Heart left ventricle (tissue), 16 donors: ENCODE results near the gene CENPP. TPM values are rescaled to one million over a fixed set of nuclear protein-coding genes. Genes with fewer than 3 reads are reported as not detected.

ENCODE experiments used
- ATAC-seq, 4 donors: fragments of 200-7000 bp; cut with Tn5 transposase; one replicate each; pipeline ENCODE4 v1.9.1; 2020 to 2022; ENCODE audit warnings: moderate library complexity in 4 of 4, mild to moderate bottlenecking in 3 of 4, moderate number of reproducible peaks in 1 of 4
- DNase-seq, 5 donors: peaks; one replicate each; pipeline ENCODE4 v3.0.0-alpha.2; 2020
- H3K27ac ChIP-seq, 12 donors: fragments of 200-600 bp; sonication (generic) in 4 of 12; one replicate each; pipeline versions ENCODE4 v1.5.0 to v1.8.0; 2016 to 2022; ENCODE audit warnings: mild to moderate bottlenecking in 2 of 12
- H3K27me3 ChIP-seq, 9 donors: fragments of 200-600 bp; sonication (generic) in 2 of 9; one replicate each; pipeline versions ENCODE4 v1.5.1 to v1.8.0; 2016 to 2022; ENCODE audit warnings: mild to moderate bottlenecking in 3 of 9
- H3K36me3 ChIP-seq, 9 donors: fragments of 200-600 bp; sonication (generic) in 2 of 9; one replicate each; pipeline versions ENCODE4 v1.5.0 to v1.8.0; 2018 to 2022; ENCODE audit warnings: mild to moderate bottlenecking in 2 of 9
- H3K4me1 ChIP-seq, 12 donors: fragments of 200-600 bp; sonication (generic) in 4 of 12; one replicate each; pipeline versions ENCODE4 v1.5.0 to v1.8.0; 2016 to 2022; ENCODE audit warnings: mild to moderate bottlenecking in 3 of 12
- H3K4me3 ChIP-seq, 12 donors: fragments of 200-600 bp; sonication (generic) in 4 of 12; one replicate each; pipeline versions ENCODE4 v1.5.0 to v1.8.0; 2017 to 2022; ENCODE audit warnings: mild to moderate bottlenecking in 9 of 12, moderate library complexity in 4 of 12
- H3K9me3 ChIP-seq, 12 donors: fragments of 200-600 bp; sonication (generic) in 4 of 12; one replicate each; pipeline versions ENCODE4 v1.5.0 to v1.8.0; 2016 to 2022; ENCODE audit warnings: mild to moderate bottlenecking in 1 of 12
- CTCF ChIP-seq, 12 donors: fragments of 200-600 bp; sonication (generic) in 4 of 12; IDR thresholded peaks; one replicate each; pipeline versions ENCODE4 v1.5.0 to v1.8.0; 2018 to 2022; ENCODE audit warnings: antibody characterized with exemption in 12 of 12, mild to moderate bottlenecking in 5 of 12
- POLR2A ChIP-seq, 2 donors: fragments of 450-650 bp; IDR thresholded peaks; one replicate each; pipeline ENCODE4 v1.6.1; 2017; ENCODE audit warnings: antibody characterized with exemption in 2 of 2, mild to moderate bottlenecking in 2 of 2, moderate library complexity in 2 of 2
- WGBS, 4 donors: extraction: QIAGEN DNeasy Blood & Tissue Kit in 2 of 4; methylation state at CpG; one replicate each; pipeline versions ENCODE4 v1.1.5 to v1.1.7; 2013 to 2018; 5-methylcytosine and 5-hydroxymethylcytosine counted together
- intact Hi-C, 10 donors: fragments of 100-400 bp; cut with DNase I; formaldehyde crosslinking; loops; one replicate each; pipeline versions ENCODE4 v1.11.1 to v1.14.2; 2022
- polyA plus RNA-seq, 2 donors: library from polyadenylated mRNA; stranded (reverse); fragments of 200-250 nt; gene quantifications; one replicate each; pipeline ENCODE4 v1.2.3, GENCODE V29; 2013
- total RNA-seq, 9 donors: library from RNA; depleted of rRNA in 2 of 9; stranded (reverse); fragments of >200 nt in 2 of 9; fragmentation: NEBNext Ultra II Directional in 3 of 9; extraction: Animal tissue kit (Norgen Biotek cat#: 25700) in 3 of 9; gene quantifications; one replicate each; pipeline versions ENCODE4 v1.1.0 to v1.2.4, GENCODE V29; 2016 to 2023
- donor health status: ischemic (EF 13 %, LVEDD 7.1; RV severe dilation, severe dysfunction).
- donor health status: healthy with polysubstance abuse.
- donor health status: DM: no; HTN: yes; CAD: no.
- donor health status: DM: no; HTN: no; CAD: no.
- donor health status: ischemic (EF 25% LVEDD 6.9; RV normal size, moderate dysfunction).
- donor health status: ischemic (EF 25% LVEDD 5.7; RV mildly dilated, moderate dysfunction).
- donor health status: healthy.
- donor health status: DM: yes; HTN: yes; CAD: no.
- donor health status: ischemic (EF 35%, LVEDD 5.7; RV mildly dilated, moderate dysfunction).
- donor health status: nonischemic (EF 11% LVEDD 7.7; RV severe dilation, severe dysfunction).
- donor health status: DM: yes; HTN: yes; CAD: no.
- donor health status: PGD.
- donor health status: ischemic (EF 29% LVEDD 5.4; RV normal size, mild dysfunction).
- donor health status: nonischemic (EF 23%, LVEDD 6.1; RV moderate dilation, normal function).

The CENPP gene
- total and polyA plus RNA-seq, 11 donors, result 1.1 to 5.8 (median 2.4) TPM

GRCh38 chr9:92429836-92430235 lies 104.1 kb downstream of the CENPP start:
- ATAC-seq (no peak), DNase-seq (no peak)
- WGBS, 4 donors, result 71 to 98% (median 95%) methylated on average over 2 of the region's 2 CpGs
- Histone ChIP-seq H3K36me3 (no peaks in the 10 kb centered on the region), H3K27me3 (no peaks in the 10 kb centered on the region), H3K9me3 (no peaks in the 10 kb centered on the region), H3K4me3 (no peak overlapping the region), H3K4me1 (peaks cover 0 to 19% (median 0%) of the 10 kb centered on the region in 12 donors), H3K27ac (no peak overlapping the region)
- intact Hi-C loops, result loop anchor here in 8 of 10 donors (10.0 kb wide), 5 partner anchors 85 to 295 kb away; partner anchors contain the start of genes CENPP (in 1 of the 8) and NOL8 (in 1 of the 8)
- TF ChIP-seq CTCF (IDR thresholded peaks at IDR 0.05) (no peak), POLR2A (IDR thresholded peaks at IDR 0.05) (no peak)

- DNase-seq, result no peak
- no peak for TF ChIP-seq CTCF (IDR thresholded peaks at IDR 0.05)
- TF ChIP-seq POLR2A (IDR thresholded peaks at IDR 0.05), result no peak
- Histone ChIP-seq H3K27me3 (no peaks in the 10 kb centered on the region), H3K27ac (no peak overlapping the region), H3K9me3 (no peaks in the 10 kb centered on the region), H3K4me1 (no peaks in the 10 kb centered on the region), H3K36me3 (no peaks in the 10 kb centered on the region), H3K4me3 (no peak overlapping the region)
- WGBS, 4 donors, result 79 to 89% (median 80%) methylated on average over 5 of the region's 5 CpGs
- intact Hi-C loops, result loop anchor here in 8 of 10 donors (10.0 kb wide), 5 partner anchors 88 to 298 kb away; partner anchors contain the start of genes CENPP (in 1 of the 8) and NOL8 (in 1 of the 8)
- peak in 1 of 4 donors; percentile 48 for ATAC-seq
Observed at GRCh38 chr9:92432350-92432749, 106.6 kb downstream of the CENPP start.

- DNase-seq (no peak), ATAC-seq (no peak)
- H3K9me3 ChIP-seq, result no peaks in the 10 kb centered on the region
- H3K36me3 ChIP-seq, result no peaks in the 10 kb centered on the region
- H3K27ac ChIP-seq, result no peak overlapping the region
- intact Hi-C loops, result loop anchor here in 8 of 10 donors (10.0 kb wide), 5 partner anchors 88 to 298 kb away; partner anchors contain the start of genes CENPP (in 1 of the 8) and NOL8 (in 1 of the 8)
- no peak overlapping the region for H3K4me3 ChIP-seq
- no peaks in the 10 kb centered on the region for H3K4me1 ChIP-seq
- no peak for TF ChIP-seq CTCF (IDR thresholded peaks at IDR 0.05)
- no peak for TF ChIP-seq POLR2A (IDR thresholded peaks at IDR 0.05)
- no peaks in the 10 kb centered on the region for H3K27me3 ChIP-seq
- WGBS, 4 donors, result 96 to 97% (median 96%) methylated on average over 5 of the region's 5 CpGs
Observed at GRCh38 chr9:92432972-92433548, 107.3 kb downstream of the CENPP start.

- Histone ChIP-seq H3K4me3 (no peak overlapping the region), H3K36me3 (no peaks in the 10 kb centered on the region), H3K4me1 (peaks cover 0 to 7% (median 0%) of the 10 kb centered on the region in 12 donors), H3K9me3 (no peaks in the 10 kb centered on the region), H3K27ac (no peak overlapping the region), H3K27me3 (no peaks in the 10 kb centered on the region)
- 90 to 93% (median 92%) methylated on average over 1 of the region's 1 CpG for WGBS, 4 donors
- no peak for ATAC-seq
- DNase-seq, result no peak
- no peak for TF ChIP-seq POLR2A (IDR thresholded peaks at IDR 0.05)
- TF ChIP-seq CTCF (IDR thresholded peaks at IDR 0.05), result no peak
- intact Hi-C loops, result loop anchor here in 9 of 10 donors (5.0 to 10.0 kb wide), 9 partner anchors 90 to 300 kb away; partner anchors contain the start of genes CENPP (in 1 of the 9) and NOL8 (in 1 of the 9)
Observed at GRCh38 chr9:92435263-92435662, 109.5 kb downstream of the CENPP start.
